Gastrocnemius medialis (tissue), 4 donors: ENCODE results near the gene P4HA1.

Experiments
- POLR2A ChIP-seq, 2 donors: fragments of 450-650 bp; IDR thresholded peaks; one replicate each; pipeline ENCODE4 v1.6.1; 2017; ENCODE audit warnings: antibody characterized with exemption in 2 of 2, mild to moderate bottlenecking in 2 of 2, moderate library complexity in 2 of 2
- TF ChIP-seq, protein P1 (sequence below), 5 experiments: fragments of 450-650 bp in 3 of 5; fragments of 200-600 bp in 2 of 5; sonication (generic) in 2 of 5; IDR thresholded peaks in 4 of 5; conservative IDR thresholded peaks in 1 of 5; 1 replicate in 4 of 5; 2 replicates in 1 of 5; pipeline ENCODE4 v1.5.1; 2016 to 2019; ENCODE audit warnings: antibody characterized with exemption in 5 of 5, mild to moderate bottlenecking in 3 of 5, moderate library complexity in 3 of 5

DNA sequence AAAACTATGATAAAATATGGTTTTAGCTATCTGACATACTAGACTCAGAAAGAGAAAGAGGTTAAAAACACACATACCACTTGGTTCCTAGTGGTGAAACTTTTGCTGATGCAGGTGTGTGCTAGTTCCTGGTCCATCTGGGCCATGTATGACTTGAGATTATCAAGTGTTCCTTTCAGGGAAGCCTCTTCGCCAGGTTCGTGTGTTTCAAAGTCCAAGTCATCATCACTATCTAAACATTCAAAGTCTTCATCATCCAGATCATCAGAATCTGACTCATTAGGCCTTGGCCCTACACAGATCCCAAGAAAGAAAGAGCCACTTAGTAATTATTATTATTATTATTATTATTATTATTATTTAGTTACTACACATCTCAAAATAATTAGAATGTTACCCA lies 40.0 kb upstream of the P4HA1 start:
- TF ChIP-seq POLR2A (IDR thresholded peaks at IDR 0.05): no peak
- TF ChIP-seq, protein P1, sequence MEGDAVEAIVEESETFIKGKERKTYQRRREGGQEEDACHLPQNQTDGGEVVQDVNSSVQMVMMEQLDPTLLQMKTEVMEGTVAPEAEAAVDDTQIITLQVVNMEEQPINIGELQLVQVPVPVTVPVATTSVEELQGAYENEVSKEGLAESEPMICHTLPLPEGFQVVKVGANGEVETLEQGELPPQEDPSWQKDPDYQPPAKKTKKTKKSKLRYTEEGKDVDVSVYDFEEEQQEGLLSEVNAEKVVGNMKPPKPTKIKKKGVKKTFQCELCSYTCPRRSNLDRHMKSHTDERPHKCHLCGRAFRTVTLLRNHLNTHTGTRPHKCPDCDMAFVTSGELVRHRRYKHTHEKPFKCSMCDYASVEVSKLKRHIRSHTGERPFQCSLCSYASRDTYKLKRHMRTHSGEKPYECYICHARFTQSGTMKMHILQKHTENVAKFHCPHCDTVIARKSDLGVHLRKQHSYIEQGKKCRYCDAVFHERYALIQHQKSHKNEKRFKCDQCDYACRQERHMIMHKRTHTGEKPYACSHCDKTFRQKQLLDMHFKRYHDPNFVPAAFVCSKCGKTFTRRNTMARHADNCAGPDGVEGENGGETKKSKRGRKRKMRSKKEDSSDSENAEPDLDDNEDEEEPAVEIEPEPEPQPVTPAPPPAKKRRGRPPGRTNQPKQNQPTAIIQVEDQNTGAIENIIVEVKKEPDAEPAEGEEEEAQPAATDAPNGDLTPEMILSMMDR (IDR thresholded peaks at IDR 0.05 in 4 of 5, conservative IDR thresholded peaks at IDR 0.05 in 1 of 5): no peak
